Measurements from ENCODE around the gene C1orf141. TPM values are rescaled to one million over a fixed set of nuclear protein-coding genes. Genes with fewer than 3 reads are reported as not detected.

C1orf141 gene
- total and polyA plus RNA-seq, 2 donors (not counting 1 experiment from before 2014, with no cell fraction given) = not detected

- no peak overlapping the region for H3K4me3 Mint-ChIP-seq
- WGBS (ENCODE audit: insufficient coverage) = no CpG with 5 or more reads among the region's 1 CpG
- no peak overlapping the region for H2AFZ ChIP-seq (ENCODE audit: insufficient read depth, low read depth, low read length, poor library complexity, severe bottlenecking)
These were observed 7.8 kb downstream of the C1orf141 start for GRCh38 chr1:67126974-67127373.

DNA sequence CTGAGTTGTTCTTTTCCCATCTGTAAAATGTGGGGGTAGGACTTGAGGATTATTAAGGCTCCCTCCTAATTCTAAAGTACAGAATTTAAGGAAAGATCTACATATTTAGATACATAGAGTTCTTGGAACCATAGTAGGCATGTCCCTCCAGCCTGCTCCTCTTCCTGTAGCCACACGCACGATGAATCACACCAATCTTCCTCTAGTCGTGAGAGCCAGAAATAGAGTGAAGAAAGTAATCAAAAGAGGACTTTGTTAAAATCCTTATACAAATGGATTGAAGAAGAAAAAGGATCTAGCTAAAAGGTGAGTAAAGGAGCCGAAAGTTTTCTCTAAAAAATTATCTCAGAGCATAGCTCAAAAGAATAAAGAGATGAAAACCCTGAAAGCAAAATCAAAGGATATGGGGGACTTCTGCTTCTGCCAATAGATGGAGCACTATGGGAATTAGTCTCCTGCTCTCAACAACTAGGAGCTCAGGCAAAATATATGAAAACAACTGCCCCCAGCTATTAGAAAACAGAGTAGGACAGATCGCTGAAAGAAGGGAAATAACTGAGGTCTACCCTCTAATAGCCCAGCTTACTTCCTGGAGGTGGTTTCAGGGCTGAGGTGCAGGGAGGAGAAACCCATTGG, 8.5 kb downstream of the C1orf141 start:
- H3K4me3 Mint-ChIP-seq = no peak overlapping the region
- Histone ChIP-seq H3K4me1 (ENCODE audit: control insufficient read depth in 2 of 2, insufficient read depth in 2 of 2, low read length in 2 of 2) (no peaks in the 10 kb centered on the region), H3K36me3 (replicated peaks in 1 of 2; ENCODE audit: control extremely low read depth in 1 of 2, control insufficient read depth in 1 of 2, extremely low read depth in 1 of 2, insufficient read depth in 2 of 2, low read length in 1 of 2) (no peaks in the 10 kb centered on the region), H3K27ac (ENCODE audit: low read length in 2 of 2) (no peak overlapping the region), H3K9ac (ENCODE audit: low read length) (no peak overlapping the region), H3K9me3 (ENCODE audit: control extremely low read depth in 1 of 3, control insufficient read depth in 2 of 3, insufficient read depth in 1 of 3, low read length in 2 of 3) (no peaks in the 10 kb centered on the region), H3K79me2 (ENCODE audit: control insufficient read depth, insufficient read depth, low read length) (no peaks in the 10 kb centered on the region), H3K4me2 (replicated peaks; ENCODE audit: low read depth, low read length, poor library complexity, severe bottlenecking) (no peak overlapping the region), H4K20me1 (ENCODE audit: control insufficient read depth, insufficient read depth, low read length, poor library complexity, severe bottlenecking) (no peaks in the 10 kb centered on the region), H3K27me3 (replicated peaks in 1 of 4; ENCODE audit: control extremely low read depth in 1 of 4, control insufficient read depth in 3 of 4, insufficient read depth in 4 of 4, low read length in 3 of 4) (no peaks in the 10 kb centered on the region), H3K4me3 (ENCODE audit: control extremely low read depth in 1 of 5, extremely low read depth in 1 of 5, insufficient read depth in 1 of 5, low read depth in 2 of 5, low read length in 4 of 5) (no peak overlapping the region), H2AFZ (ENCODE audit: insufficient read depth, low read depth, low read length, poor library complexity, severe bottlenecking) (no peak overlapping the region)
- ChIA-PET CTCF (interaction anchor here (1.3 to 1.4 kb wide), 2 partner anchors 72 to 130 kb away, joined by 3 to 4 read pairs; partner anchors contain the start of gene SLC35D1), POLR2A (no interaction called here)
- DNase-seq (no peak), ATAC-seq (ENCODE audit: low read depth) (no peak)
- no peaks in the 10 kb centered on the region for H3K27me3 Mint-ChIP-seq
- no CpG with 5 or more reads among the region's 5 CpGs for WGBS (ENCODE audit: insufficient coverage)
- H3K27ac Mint-ChIP-seq = no peak overlapping the region
- no peaks in the 10 kb centered on the region for H3K9me3 Mint-ChIP-seq (ENCODE audit: insufficient read depth)
- TF ChIP-seq EZH2 (IDR thresholded peaks at IDR 0.05; ENCODE audit: borderline replicate concordance, insufficient read depth, low read depth, low read length, poor library complexity, severe bottlenecking) = no peak
- TF ChIP-seq, protein P1, sequence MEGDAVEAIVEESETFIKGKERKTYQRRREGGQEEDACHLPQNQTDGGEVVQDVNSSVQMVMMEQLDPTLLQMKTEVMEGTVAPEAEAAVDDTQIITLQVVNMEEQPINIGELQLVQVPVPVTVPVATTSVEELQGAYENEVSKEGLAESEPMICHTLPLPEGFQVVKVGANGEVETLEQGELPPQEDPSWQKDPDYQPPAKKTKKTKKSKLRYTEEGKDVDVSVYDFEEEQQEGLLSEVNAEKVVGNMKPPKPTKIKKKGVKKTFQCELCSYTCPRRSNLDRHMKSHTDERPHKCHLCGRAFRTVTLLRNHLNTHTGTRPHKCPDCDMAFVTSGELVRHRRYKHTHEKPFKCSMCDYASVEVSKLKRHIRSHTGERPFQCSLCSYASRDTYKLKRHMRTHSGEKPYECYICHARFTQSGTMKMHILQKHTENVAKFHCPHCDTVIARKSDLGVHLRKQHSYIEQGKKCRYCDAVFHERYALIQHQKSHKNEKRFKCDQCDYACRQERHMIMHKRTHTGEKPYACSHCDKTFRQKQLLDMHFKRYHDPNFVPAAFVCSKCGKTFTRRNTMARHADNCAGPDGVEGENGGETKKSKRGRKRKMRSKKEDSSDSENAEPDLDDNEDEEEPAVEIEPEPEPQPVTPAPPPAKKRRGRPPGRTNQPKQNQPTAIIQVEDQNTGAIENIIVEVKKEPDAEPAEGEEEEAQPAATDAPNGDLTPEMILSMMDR (IDR thresholded peaks at IDR 0.05) = no peak
- intact Hi-C loops (cut with micrococcal nuclease) = no loop called here
- H3K4me1 Mint-ChIP-seq = no peaks in the 10 kb centered on the region

More at GRCh38 chr1:67126974-67127373, 7.8 kb downstream of the C1orf141 start:
- ChIA-PET POLR2A (no interaction called here), CTCF (interaction anchor here (1.3 kb wide), 1 partner anchor 131 kb away, joined by 4 read pairs; no protein-coding TSS in a partner anchor)
- no peaks in the 10 kb centered on the region for H3K27me3 Mint-ChIP-seq
- H3K9me3 ChIP-seq (ENCODE audit: control extremely low read depth in 1 of 3, control insufficient read depth in 2 of 3, insufficient read depth in 1 of 3, low read length in 2 of 3) = no peaks in the 10 kb centered on the region
- no peaks in the 10 kb centered on the region for H3K79me2 ChIP-seq (ENCODE audit: control insufficient read depth, insufficient read depth, low read length)
- H3K9ac ChIP-seq (ENCODE audit: low read length) = no peak overlapping the region
- H3K4me1 ChIP-seq (ENCODE audit: control insufficient read depth in 2 of 2, insufficient read depth in 2 of 2, low read length in 2 of 2) = no peaks in the 10 kb centered on the region
- H3K9me3 Mint-ChIP-seq (ENCODE audit: insufficient read depth) = no peaks in the 10 kb centered on the region
- no peaks in the 10 kb centered on the region for H4K20me1 ChIP-seq (ENCODE audit: control insufficient read depth, insufficient read depth, low read length, poor library complexity, severe bottlenecking)
- intact Hi-C loops (cut with micrococcal nuclease) = no loop called here
- H3K27ac ChIP-seq (ENCODE audit: low read length in 2 of 2) = no peak overlapping the region
- no peaks in the 10 kb centered on the region for H3K27me3 ChIP-seq (replicated peaks in 1 of 4; ENCODE audit: control extremely low read depth in 1 of 4, control insufficient read depth in 3 of 4, insufficient read depth in 4 of 4, low read length in 3 of 4)
- H3K4me2 ChIP-seq (replicated peaks; ENCODE audit: low read depth, low read length, poor library complexity, severe bottlenecking) = no peak overlapping the region
- H3K27ac Mint-ChIP-seq = no peak overlapping the region
- H3K4me3 ChIP-seq (ENCODE audit: control extremely low read depth in 1 of 5, extremely low read depth in 1 of 5, insufficient read depth in 1 of 5, low read depth in 2 of 5, low read length in 4 of 5) = no peak overlapping the region
- ATAC-seq (ENCODE audit: low read depth) (no peak), DNase-seq (no peak)
- TF ChIP-seq, protein P1 (IDR thresholded peaks at IDR 0.05) = no peak
- TF ChIP-seq EZH2 (IDR thresholded peaks at IDR 0.05; ENCODE audit: borderline replicate concordance, insufficient read depth, low read depth, low read length, poor library complexity, severe bottlenecking) = no peak
- H3K4me1 Mint-ChIP-seq = no peaks in the 10 kb centered on the region
- no peaks in the 10 kb centered on the region for H3K36me3 ChIP-seq (replicated peaks in 1 of 2; ENCODE audit: control extremely low read depth in 1 of 2, control insufficient read depth in 1 of 2, extremely low read depth in 1 of 2, insufficient read depth in 2 of 2, low read length in 1 of 2)

Data from B cell (primary cell).